Right cardiac atrium (tissue), 5 donors: Measurements from ENCODE around the gene C3orf62. TPM values are rescaled to one million over a fixed set of nuclear protein-coding genes. Genes with fewer than 3 reads are reported as not detected.

Source experiments
- ATAC-seq, 2 donors: fragments of 200-7000 bp; cut with Tn5 transposase; one replicate each; pipeline versions ENCODE4 v1.8.0 to v1.9.1; 2020; ENCODE audit warnings: moderate library complexity in 2 of 2, mild to moderate bottlenecking in 1 of 2
- DNase-seq, 3 donors: peaks; one replicate each; pipeline ENCODE4 v3.0.0-alpha.2; 2020
- H3K27ac ChIP-seq: one replicate; pipeline ENCODE4 v1.5.1; 2013; ENCODE audit warnings: mild to moderate bottlenecking, low read length, control low read depth, moderate library complexity
- H3K27me3 ChIP-seq: one replicate; pipeline ENCODE4 v1.6.1; 2013; ENCODE audit not compliant: control insufficient read depth, insufficient read depth
- H3K4me1 ChIP-seq: one replicate; pipeline ENCODE4 v1.6.1; 2013; ENCODE audit warnings: low read length; ENCODE audit not compliant: control insufficient read depth, insufficient read depth
- H3K4me3 ChIP-seq: one replicate; pipeline ENCODE4 v1.5.1; 2013; ENCODE audit warnings: low read length, control low read depth
- H3K9me3 ChIP-seq: one replicate; pipeline ENCODE4 v1.6.1; 2013; ENCODE audit warnings: low read length; ENCODE audit not compliant: control insufficient read depth
- WGBS: extraction: QIAGEN DNeasy Blood & Tissue Kit; methylation state at CpG from one replicate; pipeline ENCODE4 v1.1.7; 2013; 5-methylcytosine and 5-hydroxymethylcytosine counted together
- intact Hi-C, 4 donors: fragments of 100-400 bp; cut with DNase I; formaldehyde crosslinking; loops; one replicate each; pipeline versions ENCODE4 v1.11.0 to v1.14.0; 2022 to 2023
- polyA plus RNA-seq: library from polyadenylated mRNA; stranded (reverse); fragments of 200-250 nt; gene quantifications from one replicate; pipeline ENCODE4 v1.2.3, GENCODE V29; 2013
- total RNA-seq, 4 donors: library from RNA; stranded (reverse); fragmentation: NEBNext Ultra II Directional; extraction: Animal tissue kit (Norgen Biotek cat#: 25700); gene quantifications; one replicate each; pipeline ENCODE4 v1.2.1, GENCODE V29; 2021
- donor health status: healthy with polysubstance abuse.
- donor health status: DM: no; HTN: yes; CAD: no.
- donor health status: DM: no; HTN: no; CAD: no.
- donor health status: DM: no; HTN: yes; CAD: no; lungs with severe emphysema.
- donor health status: DM: yes; HTN: yes; CAD: no.

Gene C3orf62
- total and polyA plus RNA-seq, 5 donors, result 3.2 to 3.9 (median 3.4) TPM

DNA sequence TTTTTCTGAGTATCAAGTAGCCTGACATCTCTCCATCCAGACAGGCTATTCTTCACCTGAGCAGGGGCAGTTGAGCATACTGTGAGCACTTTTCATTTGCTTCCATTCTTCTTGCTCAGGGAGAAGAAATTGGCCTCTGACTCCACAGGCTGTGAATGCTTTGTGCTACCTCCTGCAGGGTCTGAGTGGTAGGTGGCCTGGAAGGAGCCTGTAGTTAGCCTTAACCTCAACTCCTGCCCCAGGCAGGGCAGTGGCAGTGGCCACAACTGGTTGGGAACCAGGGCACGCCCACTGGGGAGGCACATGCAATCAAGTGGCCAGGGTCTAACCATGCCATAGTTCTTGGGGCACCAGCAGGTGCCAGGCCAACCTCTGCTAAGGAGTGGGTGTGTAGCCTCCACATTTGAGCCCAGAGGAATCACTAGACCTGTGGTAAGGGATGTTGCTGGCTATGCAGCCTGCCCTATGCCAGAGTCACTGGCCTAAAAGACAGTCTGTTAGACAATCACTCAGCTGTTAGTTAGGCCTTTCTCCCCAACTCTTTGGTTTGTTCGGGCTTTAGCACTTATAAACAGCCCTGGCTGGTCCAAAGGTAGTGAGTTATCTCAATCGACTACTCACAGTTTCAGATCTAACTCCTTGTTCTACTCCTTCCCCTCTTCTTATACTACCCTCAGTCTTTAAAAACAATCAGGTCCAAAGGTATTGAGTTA is 7.4 kb downstream of the C3orf62 start:
- H3K27me3 ChIP-seq, result no peaks in the 10 kb centered on the region
- no peak overlapping the region for H3K27ac ChIP-seq
- ATAC-seq (no peak), DNase-seq (no peak)
- no peaks in the 10 kb centered on the region for H3K9me3 ChIP-seq
- intact Hi-C loops, result no loop called here
- peaks cover 5% of the 10 kb centered on the region for H3K4me1 ChIP-seq
- no peak overlapping the region for H3K4me3 ChIP-seq
- 96% methylated on average over 3 of the region's 3 CpGs for WGBS

- intact Hi-C loops, result no loop called here
- Histone ChIP-seq H3K4me3 (no peak overlapping the region), H3K4me1 (peaks cover 5% of the 10 kb centered on the region), H3K27ac (peak overlapping the region; percentile 82), H3K27me3 (no peaks in the 10 kb centered on the region), H3K9me3 (no peaks in the 10 kb centered on the region)
- peak; percentile 62 to 72 for ATAC-seq
- DNase-seq, result no peak
- WGBS, result 48% methylated on average over 5 of the region's 5 CpGs
Observed at GRCh38 chr3:49266410-49267095, 10.5 kb downstream of the C3orf62 start.

- ATAC-seq, result peak; percentile 41 to 49
- Histone ChIP-seq H3K27ac (peak overlapping the region; percentile 34), H3K9me3 (no peaks in the 10 kb centered on the region), H3K4me1 (peaks cover 5% of the 10 kb centered on the region), H3K27me3 (no peaks in the 10 kb centered on the region), H3K4me3 (no peak overlapping the region)
- intact Hi-C loops, result no loop called here
- peak in 2 of 3 donors; percentile 23 to 44 for DNase-seq
- WGBS, result 55% methylated on average over 10 of the region's 10 CpGs
Observed at GRCh38 chr3:49265661-49266386, 11.2 kb downstream of the C3orf62 start.

DNA sequence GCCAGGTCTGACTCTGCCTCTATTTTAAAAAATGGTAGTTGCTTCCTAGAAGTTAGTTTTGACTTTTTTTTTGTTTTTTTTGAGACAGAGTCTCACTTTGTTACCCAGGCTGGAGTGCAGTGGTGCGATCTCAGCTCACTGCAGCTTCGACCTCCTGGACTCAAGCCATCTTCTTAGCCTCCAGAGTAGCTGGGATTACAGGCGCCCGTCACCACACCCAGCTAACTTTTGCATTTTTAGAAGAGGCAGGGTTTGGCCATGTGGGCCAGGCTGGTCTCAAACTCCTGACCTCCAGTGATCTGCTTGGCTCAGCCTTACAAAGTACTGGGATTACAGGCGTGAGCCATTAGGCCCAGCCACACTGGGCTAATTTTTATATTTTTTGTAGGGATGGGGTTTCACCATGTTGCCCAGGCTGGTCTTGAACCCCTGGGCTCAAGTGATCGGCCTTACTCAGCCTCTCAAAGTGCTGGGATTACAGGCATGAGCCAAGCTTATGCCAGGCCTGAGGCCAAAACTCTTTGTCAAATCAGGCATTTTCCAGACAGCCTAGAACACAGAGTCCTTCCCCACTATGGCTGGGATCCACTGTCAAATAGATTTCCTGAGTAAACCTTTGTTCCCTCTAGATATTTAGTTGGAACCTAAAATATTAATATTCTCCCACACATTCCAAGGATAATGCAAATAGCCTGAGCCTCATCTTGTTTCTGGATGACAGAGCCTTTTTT is 13.7 kb downstream of the C3orf62 start:
- no peaks in the 10 kb centered on the region for H3K9me3 ChIP-seq
- no peak overlapping the region for H3K4me3 ChIP-seq
- ATAC-seq, result peak; percentile 39 to 62
- 84% methylated on average over 6 of the region's 6 CpGs for WGBS
- peaks cover 5% of the 10 kb centered on the region for H3K4me1 ChIP-seq
- intact Hi-C loops, result no loop called here
- no peak overlapping the region for H3K27ac ChIP-seq
- no peaks in the 10 kb centered on the region for H3K27me3 ChIP-seq
- DNase-seq, result peak in 1 of 3 donors; percentile 30

GRCh38 chr3:49260806-49261324 is 16.2 kb downstream of the C3orf62 start:
- Histone ChIP-seq H3K27me3 (no peaks in the 10 kb centered on the region), H3K4me3 (no peak overlapping the region), H3K4me1 (peaks cover 4% of the 10 kb centered on the region), H3K27ac (no peak overlapping the region), H3K9me3 (no peaks in the 10 kb centered on the region)
- no peak for ATAC-seq
- DNase-seq, result no peak
- intact Hi-C loops, result no loop called here
- WGBS, result 87% methylated on average over 5 of the region's 5 CpGs

DNA sequence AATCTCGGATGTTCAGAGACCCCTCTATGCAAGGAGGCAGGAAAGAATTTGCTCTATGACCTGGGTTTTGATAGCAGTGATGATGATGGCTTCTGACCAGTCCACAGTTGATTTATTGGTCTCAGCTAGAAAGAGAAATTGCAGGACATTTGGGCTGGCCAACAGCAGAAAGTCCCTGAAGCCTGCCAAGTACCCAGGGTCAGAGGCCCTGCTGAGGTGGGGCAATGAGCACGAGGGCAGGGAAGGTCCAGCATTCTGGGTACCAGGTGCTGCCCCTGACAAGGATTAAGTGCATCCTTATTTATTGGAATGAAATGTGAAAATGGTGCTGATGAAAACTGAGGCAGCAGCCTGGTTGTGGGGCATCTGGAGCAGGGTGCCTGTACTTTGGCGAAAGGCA is 19.8 kb downstream of the C3orf62 start:
- DNase-seq (peak in 1 of 3 donors; percentile 18), ATAC-seq (no peak)
- Histone ChIP-seq H3K27me3 (no peaks in the 10 kb centered on the region), H3K9me3 (no peaks in the 10 kb centered on the region), H3K4me3 (no peak overlapping the region), H3K4me1 (peaks cover 3% of the 10 kb centered on the region), H3K27ac (no peak overlapping the region)
- intact Hi-C loops, result no loop called here
- WGBS, result 71% methylated on average over 3 of the region's 3 CpGs

DNA sequence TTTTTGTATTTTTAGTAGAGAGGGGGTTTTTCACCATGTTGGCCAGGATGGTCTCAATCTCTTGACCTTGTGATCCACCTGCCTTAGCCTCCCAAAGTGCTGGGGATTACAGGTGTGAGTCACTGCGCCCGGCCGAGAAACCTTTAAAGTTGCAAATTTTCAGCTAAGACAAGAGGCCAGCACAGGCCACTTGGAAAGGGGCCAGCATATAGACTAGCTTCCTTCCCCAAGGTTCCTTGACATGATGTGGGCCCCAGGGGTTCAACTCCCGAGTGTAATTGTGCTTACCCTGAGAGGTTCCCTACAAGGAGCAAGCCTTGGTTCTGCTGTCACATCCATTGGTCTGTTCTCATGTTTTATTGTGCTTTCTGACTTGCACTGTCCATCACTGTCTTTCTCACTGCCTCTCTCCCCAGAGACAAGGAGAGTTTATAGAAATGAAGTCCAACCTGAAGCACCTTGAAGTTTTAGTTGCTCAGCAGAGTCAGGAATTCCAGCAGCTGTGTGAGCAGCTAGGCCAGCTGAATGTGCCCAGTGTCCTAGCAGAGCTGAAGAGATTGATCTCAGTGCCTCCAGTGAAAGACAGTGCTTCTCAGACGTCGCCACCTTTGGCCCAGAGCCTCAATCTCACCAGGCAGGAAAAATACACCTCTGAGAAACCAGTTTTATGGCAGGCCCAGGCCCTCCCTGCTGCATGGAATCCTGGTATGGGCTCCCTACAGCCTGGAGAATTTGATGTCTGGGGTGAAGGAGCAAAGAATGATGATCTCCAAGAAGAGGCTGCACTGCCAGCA is 21.1 kb downstream of the C3orf62 start:
- H3K9me3 ChIP-seq, result no peaks in the 10 kb centered on the region
- no peak overlapping the region for H3K4me3 ChIP-seq
- peaks cover 3% of the 10 kb centered on the region for H3K4me1 ChIP-seq
- 76% methylated on average over 6 of the region's 6 CpGs for WGBS
- no peak overlapping the region for H3K27ac ChIP-seq
- ATAC-seq (no peak), DNase-seq (peak in 1 of 3 donors; percentile 39)
- intact Hi-C loops, result no loop called here
- H3K27me3 ChIP-seq, result no peaks in the 10 kb centered on the region

DNA sequence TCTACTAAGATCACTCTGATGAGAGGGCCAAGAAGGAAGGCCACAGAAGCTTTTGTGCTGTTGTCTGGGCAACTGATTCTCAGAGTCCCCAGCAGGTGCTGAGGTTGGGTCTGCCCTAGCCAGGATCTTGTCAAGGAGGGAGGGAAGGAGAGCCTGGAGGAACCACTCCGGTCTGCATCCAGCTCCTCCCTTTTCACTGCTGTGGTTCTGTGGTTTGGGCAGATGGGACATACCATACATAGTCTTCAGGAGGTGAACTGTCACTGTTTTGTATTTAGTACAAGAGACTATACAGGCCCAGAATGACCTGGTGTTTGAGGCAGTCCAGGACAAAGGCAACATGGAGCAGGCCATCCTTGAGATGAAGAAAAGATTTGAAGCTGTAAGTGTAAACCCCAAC is 21.9 kb downstream of the C3orf62 start:
- H3K4me1 ChIP-seq, result peaks cover 3% of the 10 kb centered on the region
- no peak overlapping the region for H3K4me3 ChIP-seq
- no peak overlapping the region for H3K27ac ChIP-seq
- no peak for ATAC-seq
- no peak for DNase-seq
- 70% methylated on average over 1 of the region's 1 CpG for WGBS
- H3K27me3 ChIP-seq, result no peaks in the 10 kb centered on the region
- no peaks in the 10 kb centered on the region for H3K9me3 ChIP-seq
- intact Hi-C loops, result no loop called here

GRCh38 chr3:49253512-49253911 is 23.5 kb downstream of the C3orf62 start:
- no peaks in the 10 kb centered on the region for H3K9me3 ChIP-seq
- intact Hi-C loops, result no loop called here
- H3K27ac ChIP-seq, result no peak overlapping the region
- H3K27me3 ChIP-seq, result no peaks in the 10 kb centered on the region
- DNase-seq (no peak), ATAC-seq (no peak)
- H3K4me3 ChIP-seq, result no peak overlapping the region
- peaks cover 3% of the 10 kb centered on the region for H3K4me1 ChIP-seq
- 94% methylated on average over 3 of the region's 3 CpGs for WGBS

- H3K4me1 ChIP-seq, result no peaks in the 10 kb centered on the region
- DNase-seq (peak in 1 of 3 donors; percentile 49), ATAC-seq (peak; percentile 89 to 93)
- H3K9me3 ChIP-seq, result no peaks in the 10 kb centered on the region
- no peak overlapping the region for H3K4me3 ChIP-seq
- intact Hi-C loops, result no loop called here
- no peaks in the 10 kb centered on the region for H3K27me3 ChIP-seq
- H3K27ac ChIP-seq, result peak overlapping the region; percentile 50
Observed at GRCh38 chr3:49248840-49249227, 28.2 kb downstream of the C3orf62 start.
